Measurements from ENCODE around the gene TNFRSF8.
"Not testable (repeated sequence)": the region's sequence is repeated elsewhere in the genome, so short reads cannot be mapped to it uniquely, and the experiment has no call there.

Gene TNFRSF8

DNA sequence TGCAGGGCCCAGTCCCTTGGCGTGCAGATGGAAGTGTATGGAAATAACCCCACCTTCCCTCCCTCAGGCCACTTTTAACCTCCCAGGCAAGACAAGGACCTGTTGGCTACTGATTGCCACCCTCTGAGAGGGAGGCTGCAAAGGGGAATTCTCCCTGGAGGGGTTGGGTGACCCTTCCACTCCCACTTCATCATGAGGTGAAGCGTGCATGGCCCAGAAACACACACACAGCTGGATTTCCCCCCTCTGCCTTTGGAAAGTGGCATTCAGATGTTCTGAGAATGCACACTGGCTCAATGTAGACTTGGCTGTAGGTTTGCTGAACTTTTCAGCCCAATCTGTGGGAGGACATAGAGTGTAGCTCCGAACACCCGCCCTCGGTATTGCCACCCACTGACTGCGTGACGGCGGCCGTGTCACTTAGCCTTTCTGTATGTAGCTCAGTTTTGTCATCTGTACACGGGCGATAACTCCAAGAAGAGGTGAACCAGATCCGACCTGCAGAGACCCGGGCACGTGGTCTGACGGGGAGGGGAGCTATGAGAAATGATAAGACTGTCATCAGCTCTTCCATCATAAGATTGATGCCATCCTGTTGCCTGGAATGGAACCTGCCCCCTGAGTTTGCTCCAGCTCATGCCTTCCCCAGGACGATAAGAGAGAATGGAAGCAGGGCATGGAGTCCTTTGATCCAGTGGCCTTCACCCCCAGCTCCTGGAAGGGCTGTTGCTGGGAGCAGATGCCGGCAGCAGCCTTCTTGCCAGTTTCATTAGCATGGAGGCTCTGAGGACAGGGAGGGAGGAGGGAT lies 24.5 kb upstream of the TNFRSF8 start:
- Histone ChIP-seq H3K36me3 (ENCODE audit: control insufficient read depth, insufficient read depth, low read length) (no peaks in the 10 kb centered on the region), H3K27ac (ENCODE audit: insufficient read depth, low read depth, low read length, poor library complexity, severe bottlenecking) (no peak overlapping the region), H3K4me3 (ENCODE audit: insufficient read depth, low read depth, low read length) (no peak overlapping the region), H3K4me1 (ENCODE audit: control insufficient read depth, insufficient read depth, low read length) (no peaks in the 10 kb centered on the region), H3K27me3 (ENCODE audit: control insufficient read depth, insufficient read depth, low read length, poor library complexity, severe bottlenecking) (no peaks in the 10 kb centered on the region), H3K9me3 (ENCODE audit: control insufficient read depth, low read length) (no peaks in the 10 kb centered on the region)
- WGBS, 2 experiments = 89 to 90% methylated on average over 17 of the region's 17 CpGs

DNA sequence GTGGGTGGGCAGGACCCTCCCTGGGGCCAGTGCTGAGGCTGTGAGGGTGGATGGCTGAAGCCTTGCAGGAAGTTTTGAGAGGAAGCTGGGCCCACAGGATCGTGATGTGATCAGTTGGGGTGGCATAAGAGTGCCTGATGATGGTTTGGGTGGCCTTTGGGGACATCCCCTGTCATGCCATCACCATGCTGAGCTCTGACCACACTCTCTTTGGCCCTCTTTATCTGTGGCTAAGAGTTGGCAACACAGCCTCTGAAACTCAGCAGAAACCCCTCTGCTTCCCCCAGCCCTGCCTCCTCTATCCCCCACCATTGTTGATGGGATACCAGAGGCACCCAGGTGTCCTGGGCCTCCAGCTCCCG lies 24.0 kb upstream of the TNFRSF8 start:
- 69 to 86% methylated on average over 2 of the region's 2 CpGs for WGBS, 2 experiments
- Histone ChIP-seq H3K27ac (ENCODE audit: insufficient read depth, low read depth, low read length, poor library complexity, severe bottlenecking) (no peak overlapping the region), H3K36me3 (ENCODE audit: control insufficient read depth, insufficient read depth, low read length) (no peaks in the 10 kb centered on the region), H3K4me3 (ENCODE audit: insufficient read depth, low read depth, low read length) (no peak overlapping the region), H3K27me3 (ENCODE audit: control insufficient read depth, insufficient read depth, low read length, poor library complexity, severe bottlenecking) (no peaks in the 10 kb centered on the region), H3K4me1 (ENCODE audit: control insufficient read depth, insufficient read depth, low read length) (no peaks in the 10 kb centered on the region), H3K9me3 (ENCODE audit: control insufficient read depth, low read length) (no peaks in the 10 kb centered on the region)

DNA sequence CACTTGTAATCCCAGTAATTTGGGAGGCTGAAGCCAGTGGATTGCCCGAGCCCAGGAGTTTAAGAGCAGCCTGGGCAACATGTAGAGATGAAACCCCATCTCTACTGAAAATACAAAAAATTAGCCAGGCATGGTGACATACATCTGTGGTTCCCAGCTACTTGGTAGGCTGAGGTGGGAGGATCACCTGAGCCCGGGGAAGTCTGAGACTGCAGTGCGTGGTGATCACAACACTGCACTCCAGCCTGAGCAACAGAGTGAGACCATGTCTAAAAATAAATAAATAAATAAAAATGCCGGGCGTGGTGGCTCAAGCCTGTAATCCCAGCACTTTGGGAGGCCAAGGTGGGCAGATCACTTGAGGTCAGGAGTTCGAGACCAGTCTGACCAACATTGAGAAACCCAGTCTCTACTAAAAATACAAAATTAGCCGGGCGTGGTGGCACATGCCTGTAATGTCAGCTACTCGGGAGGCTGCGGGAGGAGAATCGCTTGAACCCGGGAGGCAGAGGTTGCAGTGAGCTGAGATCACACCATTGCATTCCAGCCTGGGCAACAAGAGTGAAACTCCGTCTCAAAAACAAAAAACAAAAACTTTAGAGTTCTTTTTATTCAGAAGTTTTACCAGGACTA lies 23.2 kb upstream of the TNFRSF8 start:
- H3K27ac ChIP-seq (ENCODE audit: insufficient read depth, low read depth, low read length, poor library complexity, severe bottlenecking); H3K9me3 ChIP-seq (ENCODE audit: control insufficient read depth, low read length); H3K4me1 ChIP-seq (ENCODE audit: control insufficient read depth, insufficient read depth, low read length); H3K27me3 ChIP-seq (ENCODE audit: control insufficient read depth, insufficient read depth, low read length, poor library complexity, severe bottlenecking); H3K36me3 ChIP-seq (ENCODE audit: control insufficient read depth, insufficient read depth, low read length); H3K4me3 ChIP-seq (ENCODE audit: insufficient read depth, low read depth, low read length): not testable (repeated sequence)
- 92 to 94% methylated on average over 13 of the region's 13 CpGs for WGBS, 2 experiments

DNA sequence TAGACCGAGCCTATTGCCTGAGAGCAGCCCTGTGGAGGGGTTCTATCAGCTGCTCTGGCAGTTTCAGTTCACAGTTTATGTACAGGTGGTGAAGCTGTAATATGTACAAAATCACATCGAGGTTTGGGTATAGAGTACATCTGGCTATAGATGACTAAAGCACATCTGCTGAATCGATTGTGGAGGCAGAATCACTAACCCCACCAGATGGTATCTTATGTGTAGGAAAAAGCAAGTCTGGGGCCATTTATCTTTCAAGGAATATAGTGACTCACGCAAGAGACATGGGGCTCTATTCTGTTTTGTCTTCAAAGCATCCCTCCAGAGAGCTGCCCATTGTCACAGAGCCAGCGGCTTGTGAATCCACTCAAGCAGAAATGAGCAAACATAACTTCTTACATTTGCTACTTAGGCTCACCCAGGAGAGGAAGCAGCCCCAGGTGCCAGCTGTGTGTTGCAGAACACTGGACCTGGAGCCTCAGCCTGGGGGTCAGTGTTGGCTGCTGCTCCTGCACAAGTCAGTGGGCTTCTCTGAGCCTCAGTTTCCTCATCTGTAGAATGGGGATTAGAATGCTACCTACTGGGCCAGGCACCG lies 22.5 kb upstream of the TNFRSF8 start:
- Histone ChIP-seq H3K4me3 (ENCODE audit: insufficient read depth, low read depth, low read length) (no peak overlapping the region), H3K4me1 (ENCODE audit: control insufficient read depth, insufficient read depth, low read length) (no peaks in the 10 kb centered on the region), H3K27ac (ENCODE audit: insufficient read depth, low read depth, low read length, poor library complexity, severe bottlenecking) (no peak overlapping the region), H3K9me3 (ENCODE audit: control insufficient read depth, low read length) (no peaks in the 10 kb centered on the region), H3K36me3 (ENCODE audit: control insufficient read depth, insufficient read depth, low read length) (no peaks in the 10 kb centered on the region), H3K27me3 (ENCODE audit: control insufficient read depth, insufficient read depth, low read length, poor library complexity, severe bottlenecking) (no peaks in the 10 kb centered on the region)
- 85 to 89% methylated on average over 6 of the region's 6 CpGs for WGBS, 2 experiments

DNA sequence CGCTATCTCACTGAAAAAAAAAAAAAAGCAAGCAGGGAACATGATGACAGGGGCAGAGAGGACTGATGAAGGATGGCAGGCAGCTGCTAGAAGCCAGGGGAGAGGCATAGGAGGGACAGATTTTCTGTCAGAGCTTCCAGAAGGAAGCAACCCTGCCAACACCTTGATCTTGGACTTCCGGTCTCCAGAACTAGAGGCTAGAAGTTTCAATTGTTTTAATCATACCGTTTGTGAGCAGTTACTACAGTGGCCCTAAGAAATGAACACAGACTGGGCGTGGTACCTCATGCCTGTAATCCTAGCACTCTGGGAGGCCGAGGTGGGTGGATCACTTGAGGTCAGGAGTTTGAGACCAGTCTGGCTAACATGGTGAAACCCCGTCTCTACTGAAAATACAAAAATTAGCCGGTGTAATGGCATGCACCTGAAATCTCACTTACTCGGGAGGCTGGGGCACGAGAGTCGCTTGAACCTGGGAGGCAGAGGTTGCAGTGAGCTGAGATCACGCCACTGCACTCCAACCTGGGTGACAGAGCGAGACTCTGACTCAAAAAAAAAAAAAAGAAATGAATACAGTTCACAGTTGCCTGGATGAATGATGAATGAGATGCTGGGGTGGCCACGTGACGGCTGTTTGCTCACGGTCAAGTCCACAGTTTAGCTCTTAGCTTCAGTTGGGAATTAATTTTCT lies 18.8 kb upstream of the TNFRSF8 start:
- 90 to 92% methylated on average over 15 of the region's 15 CpGs for WGBS, 2 experiments
- not testable (repeated sequence) for H3K4me3 ChIP-seq (ENCODE audit: insufficient read depth, low read depth, low read length)

DNA sequence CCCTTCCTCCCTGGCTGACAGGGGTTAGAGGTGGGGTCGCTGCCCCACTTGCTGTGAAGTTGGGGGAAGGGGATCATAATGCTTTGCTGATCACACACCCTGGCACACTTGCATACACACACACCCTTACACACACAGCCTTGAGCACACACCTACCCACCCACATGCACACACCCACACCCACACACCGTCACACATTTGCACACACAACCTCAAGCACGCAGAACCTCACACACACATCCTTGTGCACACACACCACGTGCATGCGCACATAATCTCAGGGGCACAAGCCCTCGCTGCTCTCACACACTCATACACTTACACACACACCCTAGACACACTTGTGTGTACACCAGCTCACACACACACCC lies 16.4 kb upstream of the TNFRSF8 start:
- Histone ChIP-seq H3K36me3 (ENCODE audit: control insufficient read depth, insufficient read depth, low read length) (no peaks in the 10 kb centered on the region), H3K4me3 (ENCODE audit: insufficient read depth, low read depth, low read length) (no peak overlapping the region), H3K27ac (ENCODE audit: insufficient read depth, low read depth, low read length, poor library complexity, severe bottlenecking) (no peak overlapping the region), H3K4me1 (ENCODE audit: control insufficient read depth, insufficient read depth, low read length) (no peaks in the 10 kb centered on the region), H3K9me3 (ENCODE audit: control insufficient read depth, low read length) (no peaks in the 10 kb centered on the region), H3K27me3 (ENCODE audit: control insufficient read depth, insufficient read depth, low read length, poor library complexity, severe bottlenecking) (no peaks in the 10 kb centered on the region)
- WGBS, 2 experiments = 92 to 95% methylated on average over 5 to 6 of the region's 6 CpGs

More for the DNA sequence above, 18.8 kb upstream of the TNFRSF8 start:
- not testable (repeated sequence) for H3K4me1 ChIP-seq (ENCODE audit: control insufficient read depth, insufficient read depth, low read length); H3K27me3 ChIP-seq (ENCODE audit: control insufficient read depth, insufficient read depth, low read length, poor library complexity, severe bottlenecking); H3K9me3 ChIP-seq (ENCODE audit: control insufficient read depth, low read length); H3K36me3 ChIP-seq (ENCODE audit: control insufficient read depth, insufficient read depth, low read length); H3K27ac ChIP-seq (ENCODE audit: insufficient read depth, low read depth, low read length, poor library complexity, severe bottlenecking)

DNA sequence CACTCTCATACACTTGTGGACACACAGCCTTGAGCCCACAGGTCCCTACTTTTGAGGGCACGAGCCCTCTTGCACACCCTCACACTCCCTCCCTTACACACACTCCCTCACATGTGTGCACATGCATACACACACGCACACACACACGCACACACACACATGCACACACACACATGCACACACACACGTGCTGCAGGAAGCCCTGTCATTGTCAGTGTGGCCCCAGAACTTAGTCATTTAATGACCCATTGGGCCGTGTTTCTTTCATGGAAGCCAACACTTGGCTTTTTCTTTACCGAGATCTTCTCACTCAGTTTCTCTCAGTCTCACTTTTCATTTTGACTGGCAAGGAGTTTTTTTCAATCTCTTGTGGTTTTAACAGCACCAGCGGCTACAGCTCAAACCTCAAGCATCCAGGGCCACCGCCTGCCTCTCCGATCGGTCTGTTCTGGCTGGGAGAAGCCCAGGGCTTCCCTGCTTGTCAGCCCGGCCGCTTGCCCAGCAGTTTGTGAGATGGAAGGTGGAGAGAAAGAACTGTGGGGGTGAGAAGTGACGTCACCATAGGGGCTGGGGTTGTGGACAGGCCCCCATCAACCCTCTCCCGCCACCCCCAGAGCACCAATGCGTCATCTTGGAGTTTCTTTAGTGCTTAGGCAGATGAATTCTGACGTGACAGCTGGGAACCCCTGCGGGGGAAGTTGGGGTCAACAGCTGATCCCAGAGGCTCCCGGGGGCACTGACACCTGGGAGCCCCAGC lies 15.8 kb upstream of the TNFRSF8 start:
- no peaks in the 10 kb centered on the region for H3K9me3 ChIP-seq (ENCODE audit: control insufficient read depth, low read length)
- WGBS, 2 experiments = 81 to 83% methylated on average over 18 of the region's 18 CpGs
- H3K4me1 ChIP-seq (ENCODE audit: control insufficient read depth, insufficient read depth, low read length) = peaks cover 5% of the 10 kb centered on the region
- H3K36me3 ChIP-seq (ENCODE audit: control insufficient read depth, insufficient read depth, low read length) = no peaks in the 10 kb centered on the region
- H3K27ac ChIP-seq (ENCODE audit: insufficient read depth, low read depth, low read length, poor library complexity, severe bottlenecking) = no peak overlapping the region
- no peaks in the 10 kb centered on the region for H3K27me3 ChIP-seq (ENCODE audit: control insufficient read depth, insufficient read depth, low read length, poor library complexity, severe bottlenecking)
- no peak overlapping the region for H3K4me3 ChIP-seq (ENCODE audit: insufficient read depth, low read depth, low read length)

DNA sequence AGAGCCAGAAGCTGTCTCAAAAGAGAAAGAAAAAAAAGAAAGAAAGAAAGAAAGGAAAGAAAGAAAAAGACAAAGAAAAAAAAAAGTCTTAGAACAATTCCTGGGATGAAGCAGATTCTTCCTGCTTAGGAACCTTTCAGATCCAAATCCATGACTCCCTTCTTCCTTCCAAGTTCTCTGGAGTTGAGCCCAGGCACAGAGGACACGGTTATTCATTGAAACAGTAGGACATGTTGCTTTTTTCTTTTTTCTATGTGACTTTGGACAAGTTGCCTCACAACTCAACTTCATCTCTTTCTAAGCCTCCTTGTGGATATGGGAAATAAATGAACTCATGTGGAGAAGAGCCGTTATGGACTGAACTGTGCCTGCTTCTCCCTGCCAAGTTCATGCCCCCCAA lies 14.7 kb upstream of the TNFRSF8 start:
- H3K4me1 ChIP-seq (ENCODE audit: control insufficient read depth, insufficient read depth, low read length) = peaks cover 10% of the 10 kb centered on the region
- 93% methylated on average over 2 of the region's 2 CpGs for whole genome bisulfite sequencing, 2 experiments
- H3K9me3 ChIP-seq (ENCODE audit: control insufficient read depth, low read length) = no peaks in the 10 kb centered on the region
- H3K36me3 ChIP-seq (ENCODE audit: control insufficient read depth, insufficient read depth, low read length) = no peaks in the 10 kb centered on the region
- H3K27me3 ChIP-seq (ENCODE audit: control insufficient read depth, insufficient read depth, low read length, poor library complexity, severe bottlenecking) = no peaks in the 10 kb centered on the region
- no peak overlapping the region for H3K4me3 ChIP-seq (ENCODE audit: insufficient read depth, low read depth, low read length)
- H3K27ac ChIP-seq (ENCODE audit: insufficient read depth, low read depth, low read length, poor library complexity, severe bottlenecking) = no peak overlapping the region

DNA sequence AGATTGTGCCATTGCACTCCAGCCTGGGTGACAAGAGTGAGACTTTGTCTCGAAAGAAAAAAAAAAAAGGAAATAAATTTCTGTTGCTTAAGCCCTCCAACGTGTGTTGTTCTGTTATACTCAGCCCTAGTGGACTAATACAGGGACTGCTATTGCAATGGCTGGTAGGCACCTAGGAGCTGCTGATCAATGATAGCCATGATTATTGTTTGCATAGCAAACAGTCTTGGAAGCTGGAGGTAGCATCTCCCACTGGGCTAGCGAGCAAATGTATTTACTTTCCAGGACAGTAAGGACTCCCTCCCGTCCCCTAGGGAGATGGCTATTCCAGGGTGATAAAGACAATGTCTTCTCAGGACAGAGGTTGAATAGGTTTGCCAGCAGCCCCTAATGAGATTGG lies 13.5 kb upstream of the TNFRSF8 start:
- 49 to 50% methylated on average over 4 of the region's 4 CpGs for WGBS, 2 experiments
- no peaks in the 10 kb centered on the region for H3K36me3 ChIP-seq (ENCODE audit: control insufficient read depth, insufficient read depth, low read length)

More for the DNA sequence above, 13.5 kb upstream of the TNFRSF8 start:
- Histone ChIP-seq H3K4me3 (ENCODE audit: insufficient read depth, low read depth, low read length) (no peak overlapping the region), H3K9me3 (ENCODE audit: control insufficient read depth, low read length) (no peaks in the 10 kb centered on the region), H3K27ac (ENCODE audit: insufficient read depth, low read depth, low read length, poor library complexity, severe bottlenecking) (no peak overlapping the region), H3K27me3 (ENCODE audit: control insufficient read depth, insufficient read depth, low read length, poor library complexity, severe bottlenecking) (no peaks in the 10 kb centered on the region), H3K4me1 (ENCODE audit: control insufficient read depth, insufficient read depth, low read length) (peaks cover 10% of the 10 kb centered on the region)
